Fibroblast of lung (primary cell): ENCODE results near the gene GPAT2.
"Not testable (repeated sequence)": the region's sequence is repeated elsewhere in the genome, so short reads cannot be mapped to it uniquely, and the experiment has no call there.

Experiments used
- EZH2 ChIP-seq: IDR thresholded peaks from 2 replicates; pipeline ENCODE4 v1.5.1; 2012; ENCODE audit warnings: low read length, control low read depth, mild to moderate bottlenecking; ENCODE audit errors: missing control alignments
- TF ChIP-seq, protein P1 (sequence below), 2 donors: IDR thresholded peaks in 1 of 2; conservative IDR thresholded peaks in 1 of 2; 1 replicate in 1 of 2; 2 replicates in 1 of 2; pipeline ENCODE4 v1.5.1; 2011 to 2012; ENCODE audit warnings: low read length in 2 of 2, control low read depth in 1 of 2, inconsistent platforms in 1 of 2, low read depth in 1 of 2, mild to moderate bottlenecking in 1 of 2

DNA sequence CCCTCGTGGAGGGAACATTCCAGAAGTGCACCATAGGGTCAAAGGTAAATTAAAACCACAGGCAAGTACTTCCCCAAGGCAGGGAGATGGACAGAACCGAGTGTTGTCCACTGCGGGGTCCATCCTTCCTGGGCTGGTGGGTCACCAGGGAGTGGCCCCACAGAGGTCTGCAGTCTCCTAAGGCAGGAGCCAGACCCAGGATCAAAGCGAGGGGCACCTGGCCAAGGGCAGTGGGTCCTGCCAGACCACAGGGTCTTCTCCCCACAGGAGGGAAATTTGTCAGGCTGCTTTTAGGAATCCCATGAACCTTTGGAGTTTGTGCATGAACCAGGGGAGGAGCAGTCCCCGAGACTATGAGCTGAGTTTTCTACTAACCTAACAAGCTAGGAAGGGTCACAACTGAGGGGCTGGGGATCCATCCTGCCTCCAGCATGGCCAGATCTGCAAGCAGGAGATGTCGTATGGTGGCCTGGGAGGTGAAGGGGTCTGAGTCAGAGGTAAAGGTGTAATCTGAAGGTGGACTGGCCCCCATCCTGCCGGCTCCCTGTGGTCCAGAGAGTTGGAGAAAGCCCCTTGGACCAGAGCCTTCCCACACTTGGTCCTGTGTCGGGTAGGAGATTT is 26.6 kb upstream of the GPAT2 start:
- TF ChIP-seq, protein P1, sequence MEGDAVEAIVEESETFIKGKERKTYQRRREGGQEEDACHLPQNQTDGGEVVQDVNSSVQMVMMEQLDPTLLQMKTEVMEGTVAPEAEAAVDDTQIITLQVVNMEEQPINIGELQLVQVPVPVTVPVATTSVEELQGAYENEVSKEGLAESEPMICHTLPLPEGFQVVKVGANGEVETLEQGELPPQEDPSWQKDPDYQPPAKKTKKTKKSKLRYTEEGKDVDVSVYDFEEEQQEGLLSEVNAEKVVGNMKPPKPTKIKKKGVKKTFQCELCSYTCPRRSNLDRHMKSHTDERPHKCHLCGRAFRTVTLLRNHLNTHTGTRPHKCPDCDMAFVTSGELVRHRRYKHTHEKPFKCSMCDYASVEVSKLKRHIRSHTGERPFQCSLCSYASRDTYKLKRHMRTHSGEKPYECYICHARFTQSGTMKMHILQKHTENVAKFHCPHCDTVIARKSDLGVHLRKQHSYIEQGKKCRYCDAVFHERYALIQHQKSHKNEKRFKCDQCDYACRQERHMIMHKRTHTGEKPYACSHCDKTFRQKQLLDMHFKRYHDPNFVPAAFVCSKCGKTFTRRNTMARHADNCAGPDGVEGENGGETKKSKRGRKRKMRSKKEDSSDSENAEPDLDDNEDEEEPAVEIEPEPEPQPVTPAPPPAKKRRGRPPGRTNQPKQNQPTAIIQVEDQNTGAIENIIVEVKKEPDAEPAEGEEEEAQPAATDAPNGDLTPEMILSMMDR (conservative IDR thresholded peaks at IDR 0.05 in 1 of 2, IDR thresholded peaks at IDR 0.05 in 1 of 2; ENCODE audit: low read depth in 1 of 2, low read length in 2 of 2): not testable (repeated sequence)
- not testable (repeated sequence) for TF ChIP-seq EZH2
